ENCODE data around the gene PSMB7.
A peak's percentile ranks its signal among the peaks of the same experiment; 100 is the strongest.

PSMB7 gene

DNA sequence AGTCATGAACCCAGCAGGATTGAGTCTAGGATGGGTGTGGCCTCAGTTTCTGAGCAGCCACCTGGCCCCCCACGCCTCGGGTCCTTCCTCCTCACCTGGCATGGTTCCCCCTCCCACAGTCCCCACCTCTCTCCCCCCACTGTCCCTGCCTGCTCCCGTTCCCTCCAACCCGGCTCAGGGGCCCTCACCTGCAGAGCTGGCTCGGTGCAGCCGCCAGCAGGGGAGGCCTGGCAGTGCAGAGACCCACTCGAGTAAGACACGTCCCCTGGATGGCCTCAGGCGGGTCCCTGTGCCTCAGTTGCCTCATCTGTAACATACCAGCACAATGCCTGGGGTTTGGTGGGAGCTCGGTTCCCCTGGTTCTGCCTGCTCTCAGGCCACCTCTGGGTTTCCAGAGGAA is 91.3 kb downstream of the PSMB7 start:
- no peak for DNase-seq

DNA sequence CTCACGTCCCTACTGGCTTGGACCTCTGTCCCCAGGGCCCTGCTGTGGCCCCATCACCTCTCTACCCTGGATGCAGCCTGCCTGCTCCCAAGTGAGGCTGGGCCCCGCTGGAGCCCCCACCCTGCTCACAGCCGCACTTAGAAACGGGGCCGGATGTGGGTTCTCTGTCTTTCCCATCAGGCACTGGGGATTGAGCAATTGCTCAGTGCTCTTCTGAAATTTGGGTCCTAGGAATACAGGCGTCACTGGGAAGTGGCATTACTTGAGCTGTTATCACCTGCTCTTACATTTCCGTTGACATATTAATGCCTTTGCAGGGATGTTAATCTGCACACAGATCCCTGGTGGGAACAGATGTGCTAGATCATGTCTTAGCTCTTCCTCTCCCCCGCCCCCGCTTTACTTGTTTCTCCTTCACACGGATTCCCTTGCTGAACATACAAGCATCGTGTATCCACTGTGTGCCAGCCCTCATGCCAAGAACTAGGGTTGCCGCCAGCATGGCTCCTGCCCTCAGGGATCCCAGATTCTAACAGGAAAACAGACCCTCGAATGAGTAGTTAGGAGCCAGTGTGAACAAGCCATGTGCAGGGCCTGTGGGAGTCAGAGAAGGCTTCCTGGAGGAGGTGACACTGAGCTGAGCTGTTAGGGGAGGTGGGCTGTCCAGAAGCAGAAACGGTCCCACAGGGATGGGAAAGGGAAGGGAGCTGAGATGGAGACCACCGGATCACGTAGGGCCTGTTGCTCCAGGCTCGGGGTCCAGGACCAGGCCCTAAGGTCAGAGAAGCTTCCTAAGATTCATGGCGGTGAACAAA is 92.4 kb downstream of the PSMB7 start:
- DNase-seq: no peak

DNA sequence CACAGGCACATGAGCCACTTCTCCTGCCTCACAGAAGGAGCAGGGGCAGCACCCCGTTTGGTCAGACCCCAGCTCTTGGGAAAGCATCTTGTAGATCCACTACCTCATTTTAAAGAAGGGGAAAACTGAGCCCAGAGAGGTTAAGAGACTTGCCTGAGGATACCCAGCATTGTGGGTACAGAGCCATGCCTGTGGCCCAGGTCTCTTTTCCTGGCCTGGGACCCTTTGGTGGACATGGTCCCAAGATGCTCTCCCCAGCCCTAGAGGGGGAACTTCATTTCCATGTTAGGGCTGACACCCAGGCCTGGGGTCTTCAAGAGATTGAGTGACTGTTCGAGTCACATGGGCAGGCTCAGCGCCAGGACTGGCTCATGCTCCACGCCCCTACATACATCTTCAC is 93.3 kb downstream of the PSMB7 start:
- no peak for DNase-seq

DNA sequence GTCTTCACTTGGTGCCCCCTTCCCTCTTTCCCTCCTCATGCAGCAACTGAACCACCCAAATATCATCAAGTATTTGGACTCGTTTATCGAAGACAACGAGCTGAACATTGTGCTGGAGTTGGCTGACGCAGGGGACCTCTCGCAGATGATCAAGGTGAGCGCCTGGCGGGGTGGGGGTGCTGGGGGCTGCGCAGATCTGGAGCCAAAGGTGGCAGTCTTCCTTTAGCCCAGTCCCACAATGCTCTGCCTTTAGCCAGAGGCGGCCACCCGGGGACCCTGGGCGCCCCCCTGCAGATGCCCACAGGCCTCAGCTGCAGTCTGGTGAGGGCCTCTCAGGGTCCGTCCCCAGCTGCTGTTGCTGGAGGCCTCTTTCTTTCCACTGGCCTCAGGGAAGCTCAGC is 93.8 kb downstream of the PSMB7 start:
- DNase-seq: no peak

DNA sequence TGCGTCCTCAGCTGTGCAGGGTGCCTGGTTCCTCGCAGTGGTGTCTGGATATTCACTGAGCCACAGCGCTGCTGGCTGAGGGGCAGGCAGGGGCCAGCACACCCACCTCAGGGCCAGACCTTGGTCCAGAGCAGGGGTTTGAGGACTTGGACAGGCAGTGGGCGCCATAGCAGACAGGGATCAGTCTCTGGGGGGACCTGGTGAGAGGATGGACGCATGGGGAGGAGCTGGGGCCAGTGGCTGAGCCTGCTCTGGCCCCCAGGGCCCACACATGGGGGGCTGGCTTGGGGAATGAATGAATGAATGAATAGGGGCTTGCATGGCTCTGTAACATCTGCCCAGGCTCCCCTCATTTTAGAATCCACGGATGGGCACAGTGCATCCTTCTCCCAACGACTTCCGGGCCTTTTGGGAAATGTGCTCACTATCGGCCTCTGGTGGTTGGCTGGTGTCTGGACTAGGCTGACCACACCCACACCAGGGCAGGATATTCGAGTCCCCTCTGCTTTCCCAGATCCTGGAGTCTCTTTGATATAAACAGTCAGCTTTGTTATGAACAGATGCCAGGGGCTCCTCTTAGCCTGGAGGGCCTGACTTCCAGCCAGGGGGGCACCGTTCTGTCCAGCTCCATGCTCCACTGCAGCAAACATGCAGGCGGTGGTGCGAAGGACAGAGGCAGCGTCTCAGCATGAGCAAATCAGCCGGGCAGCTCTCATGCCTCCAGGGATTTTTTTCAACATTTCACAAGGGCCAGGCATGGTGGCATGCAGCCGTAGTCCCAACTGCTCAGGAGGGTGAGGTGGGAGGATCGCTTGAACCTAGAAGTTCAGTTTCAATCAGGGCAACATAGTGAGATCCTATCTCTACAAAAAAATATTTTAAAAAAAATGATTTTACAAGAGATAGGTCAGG is 94.9 kb downstream of the PSMB7 start:
- peak in 1 of 4 experiments; percentile 27 for DNase-seq

DNA sequence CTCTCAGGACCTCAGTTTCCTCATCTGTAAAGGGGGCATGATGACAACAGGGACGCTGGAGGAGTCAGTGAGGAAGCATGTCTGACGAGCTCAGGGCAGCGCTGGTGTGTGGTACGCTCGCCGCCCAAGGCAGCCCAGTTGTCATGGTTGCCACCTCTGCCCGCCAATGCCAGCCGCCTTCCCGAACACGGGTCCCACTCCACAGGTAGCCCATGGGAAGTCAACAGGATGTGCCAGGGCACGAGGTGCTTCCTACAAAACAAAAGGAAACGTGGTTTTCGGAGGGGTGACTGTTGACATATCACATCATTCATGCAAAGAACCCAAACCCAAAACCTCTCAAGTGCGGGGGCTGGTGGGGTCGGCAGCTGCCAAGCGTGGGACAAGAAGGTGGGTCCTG is 99.4 kb downstream of the PSMB7 start:
- DNase-seq: no peak

DNA sequence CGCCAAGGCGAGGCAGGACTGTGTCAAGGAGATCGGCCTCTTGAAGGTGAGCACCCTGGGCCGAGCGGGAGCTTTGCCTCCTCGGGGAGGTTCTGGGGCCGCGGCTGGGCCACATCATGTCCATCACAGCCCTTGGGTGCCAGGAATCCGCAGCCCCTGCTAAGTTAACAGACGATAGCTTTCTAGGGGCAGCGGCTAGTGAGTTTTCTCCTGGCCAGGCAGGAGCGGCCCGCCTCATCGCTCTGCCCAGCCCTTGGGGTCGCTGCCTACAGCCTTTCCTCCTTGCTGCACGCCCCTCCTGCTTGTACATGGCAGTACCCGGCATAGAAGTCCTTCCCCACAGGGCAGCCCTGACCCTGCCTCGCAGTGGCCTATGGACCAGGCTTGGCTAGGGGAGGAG is 101.3 kb downstream of the PSMB7 start:
- no peak for DNase-seq

DNA sequence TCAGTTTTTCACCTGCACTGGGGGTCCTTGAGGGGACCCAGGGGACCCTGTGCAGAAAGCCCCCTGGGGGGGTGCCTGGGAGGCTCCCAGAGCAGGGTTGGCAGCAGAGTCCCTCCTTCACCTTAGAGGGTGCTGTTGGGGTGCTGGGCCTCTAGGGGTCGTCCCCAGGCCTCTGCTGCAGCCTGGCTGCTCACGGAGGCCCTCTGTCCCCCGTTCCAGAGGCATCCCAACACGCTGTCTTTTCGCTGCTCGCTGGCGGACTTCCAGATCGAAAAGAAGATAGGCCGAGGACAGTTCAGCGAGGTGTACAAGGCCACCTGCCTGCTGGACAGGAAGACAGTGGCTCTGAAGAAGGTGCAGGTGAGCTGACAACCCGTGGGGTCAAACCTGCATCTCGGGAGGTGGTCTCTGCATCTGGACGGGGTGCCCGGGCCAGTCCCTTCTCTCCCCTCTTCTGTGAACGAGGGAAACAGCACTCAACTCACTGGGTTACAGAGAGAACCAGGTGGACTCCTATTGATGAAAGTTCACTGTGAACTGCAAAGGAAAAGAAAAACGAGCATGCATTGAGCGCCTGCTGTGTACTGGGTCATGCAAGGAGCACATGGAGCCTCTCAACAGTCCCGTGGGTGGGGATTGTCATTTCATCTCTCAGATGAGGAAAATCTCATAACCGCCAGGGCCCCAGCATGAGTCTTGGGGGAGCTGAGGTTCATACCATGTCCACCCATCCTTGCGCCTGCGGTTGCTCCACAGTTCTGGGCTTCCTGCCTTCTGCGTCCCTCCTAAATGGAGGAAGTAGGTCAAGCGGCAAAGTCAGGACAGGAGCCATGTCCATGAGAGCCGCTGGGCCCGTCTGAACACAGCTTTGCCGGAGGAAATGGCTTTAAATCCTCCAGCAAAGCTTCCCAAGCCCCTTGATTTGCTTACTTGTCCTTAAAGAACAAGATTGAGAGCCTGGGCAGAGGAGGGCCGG is 102.7 kb downstream of the PSMB7 start:
- no peak for DNase-seq

DNA sequence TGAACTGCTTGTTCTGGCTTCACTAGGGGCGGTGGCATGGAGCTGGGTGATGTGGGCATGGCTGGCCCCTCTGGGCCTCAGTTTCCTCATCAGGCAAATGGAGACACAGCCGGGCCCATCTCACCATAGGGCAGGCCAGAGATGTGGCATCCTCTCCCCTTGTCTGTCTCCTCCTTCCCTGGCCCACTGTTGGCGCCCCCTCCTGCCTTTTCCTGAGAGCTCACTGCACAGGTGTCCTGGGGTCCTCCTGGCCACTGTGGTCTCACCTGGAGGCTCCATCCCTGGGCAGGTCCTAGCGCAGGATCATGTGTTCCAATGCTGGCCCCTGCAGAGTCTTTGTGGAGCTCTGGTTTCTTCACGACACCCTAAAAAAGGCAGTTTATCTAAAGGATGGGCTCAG is 104.0 kb downstream of the PSMB7 start:
- no peak for DNase-seq

DNA sequence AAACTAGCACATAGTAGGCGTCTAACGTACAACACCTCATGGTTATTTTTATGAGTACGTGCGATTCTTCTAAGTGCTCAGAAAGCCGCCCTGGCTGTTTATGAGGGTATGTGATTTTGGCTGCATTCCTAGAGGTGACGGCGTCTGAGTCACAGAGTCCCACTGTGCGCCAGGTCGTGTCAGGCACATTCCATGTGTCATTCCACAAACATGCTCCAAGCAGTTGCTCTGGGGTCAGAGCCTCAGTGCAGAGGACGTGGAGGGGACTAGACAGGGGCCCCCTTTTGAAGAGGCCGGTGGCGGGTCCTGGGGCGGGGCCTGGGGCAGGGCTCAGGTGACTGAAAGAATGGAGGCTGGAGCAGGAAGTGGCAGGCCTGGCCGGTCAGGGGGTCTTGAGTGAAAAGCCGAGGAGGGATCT is 105.6 kb downstream of the PSMB7 start:
- DNase-seq: no peak

DNA sequence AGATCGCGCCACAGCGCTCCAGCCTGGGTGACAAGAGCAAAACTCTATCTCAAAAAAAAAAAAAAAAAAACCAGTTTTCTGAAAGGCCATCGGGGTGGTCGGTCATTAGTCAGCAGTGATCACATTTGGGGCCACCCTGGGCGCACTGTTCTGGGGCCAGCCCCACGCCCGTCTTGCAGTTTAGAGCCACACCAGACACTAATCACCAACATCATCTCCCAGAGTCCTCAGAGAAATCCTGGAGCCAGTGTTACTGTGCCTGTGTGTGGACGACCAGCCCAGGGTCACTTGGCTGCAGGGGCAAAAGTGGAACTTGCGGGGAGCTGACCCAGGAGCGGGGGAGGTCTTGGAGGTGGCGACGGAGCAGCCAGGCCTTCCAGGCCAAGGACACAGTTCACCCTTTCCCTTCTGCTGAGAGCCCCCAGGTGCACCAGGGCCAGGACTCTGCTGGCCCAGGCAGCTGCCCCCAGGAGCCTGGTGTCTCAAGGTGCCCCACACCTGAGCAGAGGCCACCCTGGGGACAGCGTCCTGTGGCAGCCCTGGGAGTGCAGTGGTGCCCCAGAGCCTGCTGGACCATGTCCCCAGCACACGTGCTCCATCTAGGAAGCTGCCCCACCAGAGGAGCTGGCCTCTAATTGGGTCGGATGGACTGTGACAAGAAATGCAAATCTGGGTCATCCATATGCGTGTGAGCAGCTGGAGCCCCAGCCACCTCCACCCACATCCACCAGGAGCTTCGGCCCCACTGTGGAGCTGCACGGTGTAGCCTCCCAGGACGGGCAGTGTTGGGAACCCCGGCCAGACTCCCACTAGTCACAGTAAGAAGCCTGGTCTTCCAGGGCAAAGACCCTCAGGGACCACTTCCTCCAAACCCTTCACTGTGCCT is 106.4 kb downstream of the PSMB7 start:
- DNase-seq: no peak

DNA sequence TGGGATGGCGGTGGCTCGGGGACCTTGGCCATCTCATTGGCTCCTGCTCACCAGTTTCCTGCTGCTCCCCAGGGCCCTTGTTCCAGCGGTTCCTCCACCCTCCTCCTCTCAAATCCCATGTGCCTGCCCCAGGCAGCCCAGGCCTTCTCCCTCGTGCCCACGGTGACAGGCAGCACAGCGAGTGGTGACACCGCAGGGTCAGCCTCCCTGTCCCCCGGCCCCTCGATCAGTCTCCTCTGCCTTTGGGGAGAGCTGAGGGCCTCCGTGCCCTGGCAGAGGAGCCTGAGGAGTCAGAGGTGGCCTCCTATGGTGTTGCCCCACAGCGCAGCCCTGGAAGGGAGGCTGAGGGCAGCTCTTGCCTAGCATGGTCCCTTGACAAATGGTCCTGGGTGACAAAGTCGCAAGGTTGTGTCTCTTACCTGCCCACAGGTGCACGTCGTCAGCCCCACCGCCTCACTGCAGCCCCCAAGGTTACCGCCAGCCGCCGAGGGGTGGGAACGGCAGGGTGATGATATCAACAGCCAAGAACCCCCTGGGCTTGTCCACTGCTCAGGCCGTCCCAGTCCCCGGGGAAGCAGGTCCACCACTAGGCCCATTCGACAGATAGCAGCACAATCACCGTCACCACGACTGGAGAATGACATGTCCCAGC is 107.7 kb downstream of the PSMB7 start:
- no peak for DNase-seq

DNA sequence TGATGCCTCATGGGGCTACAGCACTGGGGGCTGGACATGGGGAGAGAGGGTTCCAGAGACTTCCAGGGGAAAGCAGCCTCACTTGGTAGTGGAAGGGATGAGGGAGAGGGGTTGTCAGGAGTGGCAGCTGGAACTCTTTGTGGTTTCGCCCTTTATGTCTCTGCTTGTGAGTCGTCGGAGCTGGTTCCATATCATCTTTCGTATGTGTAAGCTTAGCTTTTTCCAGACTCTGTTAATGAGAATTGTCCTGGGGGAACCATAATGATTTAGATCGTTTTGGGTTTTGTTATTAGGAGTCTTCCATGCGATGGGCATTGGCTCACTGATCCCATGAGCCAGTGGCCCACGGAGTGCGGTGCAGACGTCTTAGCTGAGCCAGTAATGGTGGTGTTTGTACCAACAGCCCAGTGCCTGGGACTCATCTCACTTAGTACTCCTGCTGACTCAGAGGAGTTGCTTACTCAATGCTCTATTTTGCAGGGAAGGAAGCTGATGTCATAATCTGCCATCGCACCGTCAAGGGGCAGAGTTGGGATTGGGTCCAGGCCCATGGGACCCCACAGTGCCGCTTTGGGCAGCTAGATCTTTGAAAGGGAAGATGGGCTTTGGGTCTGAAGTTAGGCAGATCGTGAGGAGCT is 109.0 kb downstream of the PSMB7 start:
- DNase-seq: no peak

DNA sequence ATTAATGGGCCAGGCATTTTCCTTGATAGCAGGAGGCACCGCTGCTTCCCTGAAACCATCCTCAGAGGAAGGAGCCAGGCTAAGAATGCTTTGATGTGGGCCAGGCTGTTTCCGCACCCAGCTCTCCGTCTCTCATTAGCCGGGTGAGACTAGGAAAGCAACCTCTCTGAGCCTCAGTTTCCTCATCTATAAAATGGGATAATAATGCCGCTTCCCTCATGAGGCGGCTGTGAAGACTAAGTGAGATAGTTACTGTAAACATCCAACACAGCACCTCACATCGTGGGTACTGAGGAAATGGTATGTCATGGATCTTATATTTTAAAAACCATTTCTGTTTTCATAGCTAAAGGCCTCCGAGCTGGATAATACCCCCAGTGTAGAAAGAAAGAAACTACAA is 111.0 kb downstream of the PSMB7 start:
- no peak for DNase-seq

DNA sequence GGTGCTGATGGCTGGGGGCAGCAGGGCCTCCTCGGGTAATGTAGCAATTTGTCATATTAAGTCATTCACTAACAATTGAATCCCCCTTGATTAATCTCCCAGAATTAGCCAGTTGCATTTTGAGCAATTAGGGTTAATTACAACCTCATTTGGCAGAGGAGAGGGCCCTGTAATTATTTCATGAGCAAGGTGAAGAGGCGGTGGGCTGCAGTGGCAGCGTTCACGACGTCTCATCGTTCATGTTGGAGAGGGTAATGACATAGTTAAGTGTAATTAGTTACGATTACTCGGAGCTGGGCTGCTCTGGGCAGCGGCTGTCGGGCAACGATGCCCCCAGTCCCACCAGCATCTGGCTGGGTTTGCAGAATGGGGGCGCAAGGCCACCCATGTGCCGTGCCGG is 111.5 kb downstream of the PSMB7 start:
- DNase-seq: no peak

All from activated CD4-positive, CD25-positive, alpha-beta regulatory T cell (primary cell).